ENCODE data around the gene MOGAT2. TPM values are rescaled to one million over a fixed set of nuclear protein-coding genes. Genes with fewer than 3 reads are reported as not detected.

Gene MOGAT2
- total RNA-seq, 2 experiments from 2014 or later, result not detected

DNA sequence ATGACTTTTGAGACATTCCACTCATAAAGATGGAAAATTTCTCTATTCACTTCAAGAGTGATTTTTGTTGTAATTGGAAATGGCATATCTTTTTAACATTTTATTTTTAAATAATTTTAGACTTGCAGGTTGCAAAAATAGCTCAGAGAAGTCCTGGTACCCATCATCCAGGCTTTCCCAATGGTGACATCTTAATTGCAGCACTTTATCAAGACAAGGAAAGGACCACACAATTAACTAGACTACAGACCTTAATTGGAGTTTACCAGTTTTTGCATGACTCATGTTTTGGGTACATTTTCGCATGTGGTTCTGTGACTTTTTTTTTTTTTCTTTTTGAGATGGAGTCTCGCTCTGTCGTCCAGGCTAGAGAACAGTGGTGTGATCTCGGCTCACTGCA lies 25.8 kb upstream of the MOGAT2 start:
- Mint-ChIP-seq H3K9me3 (peaks cover 1% of the 10 kb centered on the region), H3K4me1 (ENCODE audit: low read depth) (peaks cover 18% of the 10 kb centered on the region), H3K36me3 (ENCODE audit: low read depth) (no peaks in the 10 kb centered on the region), H3K27me3 (peaks cover 48% of the 10 kb centered on the region), H3K27ac (no peak overlapping the region), H3K4me3 (no peak overlapping the region)
- ChIA-PET CTCF (interaction anchor here (2.6 kb wide), 1 partner anchor 15 kb away, joined by 13 read pairs; no protein-coding TSS in a partner anchor), POLR2A (interaction anchor here (0.6 kb wide), 1 partner anchor 168 kb away, joined by 3 read pairs; no protein-coding TSS in a partner anchor)
- DNase-seq (no peak), ATAC-seq (no peak)
- intact Hi-C loops (cut with micrococcal nuclease), result no loop called here
- TF ChIP-seq, protein P1, sequence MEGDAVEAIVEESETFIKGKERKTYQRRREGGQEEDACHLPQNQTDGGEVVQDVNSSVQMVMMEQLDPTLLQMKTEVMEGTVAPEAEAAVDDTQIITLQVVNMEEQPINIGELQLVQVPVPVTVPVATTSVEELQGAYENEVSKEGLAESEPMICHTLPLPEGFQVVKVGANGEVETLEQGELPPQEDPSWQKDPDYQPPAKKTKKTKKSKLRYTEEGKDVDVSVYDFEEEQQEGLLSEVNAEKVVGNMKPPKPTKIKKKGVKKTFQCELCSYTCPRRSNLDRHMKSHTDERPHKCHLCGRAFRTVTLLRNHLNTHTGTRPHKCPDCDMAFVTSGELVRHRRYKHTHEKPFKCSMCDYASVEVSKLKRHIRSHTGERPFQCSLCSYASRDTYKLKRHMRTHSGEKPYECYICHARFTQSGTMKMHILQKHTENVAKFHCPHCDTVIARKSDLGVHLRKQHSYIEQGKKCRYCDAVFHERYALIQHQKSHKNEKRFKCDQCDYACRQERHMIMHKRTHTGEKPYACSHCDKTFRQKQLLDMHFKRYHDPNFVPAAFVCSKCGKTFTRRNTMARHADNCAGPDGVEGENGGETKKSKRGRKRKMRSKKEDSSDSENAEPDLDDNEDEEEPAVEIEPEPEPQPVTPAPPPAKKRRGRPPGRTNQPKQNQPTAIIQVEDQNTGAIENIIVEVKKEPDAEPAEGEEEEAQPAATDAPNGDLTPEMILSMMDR (IDR thresholded peaks at IDR 0.05), result no peak

DNA sequence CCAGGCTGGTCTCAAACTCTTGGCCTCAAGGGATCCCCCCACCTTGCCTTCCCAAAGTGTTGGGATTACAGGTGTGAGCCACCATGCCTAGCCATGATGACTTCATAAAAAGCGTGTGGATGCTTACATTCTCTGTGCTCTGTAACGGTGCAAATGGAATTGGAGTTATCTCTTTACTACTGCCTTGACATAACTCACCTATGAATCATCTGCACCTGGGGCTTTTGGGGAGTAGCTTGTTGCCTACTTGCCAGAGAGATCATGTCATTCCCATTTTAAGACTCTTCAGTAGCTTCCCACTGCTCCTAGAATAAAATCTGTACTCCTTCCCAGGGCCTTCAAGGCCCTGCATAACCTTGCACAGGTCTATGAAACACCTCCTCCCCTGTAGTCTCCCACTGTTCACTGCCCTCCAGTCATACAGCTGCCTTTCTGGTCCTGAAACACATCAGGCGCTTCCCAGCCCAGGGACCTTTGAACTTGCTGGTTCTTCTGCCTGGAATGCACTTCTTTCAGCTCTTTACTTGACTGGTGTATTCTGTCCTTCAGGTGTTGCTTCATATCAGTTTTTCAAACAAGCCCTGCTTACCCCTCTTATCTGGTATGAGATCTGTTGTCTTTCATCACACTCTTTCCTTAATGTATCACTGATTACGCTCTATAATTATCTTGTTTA lies 19.6 kb upstream of the MOGAT2 start:
- no peak for DNase-seq
- Mint-ChIP-seq H3K9me3 (no peaks in the 10 kb centered on the region), H3K4me1 (ENCODE audit: low read depth) (no peaks in the 10 kb centered on the region), H3K27me3 (peaks cover 39% of the 10 kb centered on the region), H3K36me3 (ENCODE audit: low read depth) (no peaks in the 10 kb centered on the region), H3K27ac (no peak overlapping the region), H3K4me3 (no peak overlapping the region)
- POLR2A ChIA-PET, result no interaction called here
- intact Hi-C loops (cut with micrococcal nuclease), result no loop called here
- TF ChIP-seq, protein P1 (IDR thresholded peaks at IDR 0.05), result no peak
- CTCF ChIA-PET, result interaction anchor here (3.7 kb wide), 1 partner anchor 9 kb away, joined by 16 read pairs; no protein-coding TSS in a partner anchor
- ATAC-seq, result no peak

DNA sequence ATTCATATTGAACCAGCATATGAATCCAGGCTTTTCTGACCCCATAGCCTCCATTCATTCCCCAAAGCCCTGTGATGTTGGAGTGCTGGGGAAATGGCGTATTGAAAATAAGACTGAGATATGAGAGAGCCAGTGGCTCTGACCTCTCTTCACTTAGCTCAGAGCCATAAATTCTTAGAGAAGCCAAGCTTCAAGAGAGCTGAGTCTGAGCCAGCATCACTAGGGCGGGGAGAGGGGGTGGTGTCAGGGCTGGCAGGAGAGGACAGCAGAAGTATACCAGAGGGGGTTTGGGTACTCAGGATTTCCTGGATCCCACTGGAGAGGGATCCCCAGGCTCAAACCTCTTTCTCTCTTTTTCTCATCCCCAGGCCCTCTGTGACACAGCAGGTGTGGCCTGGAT lies 16.7 kb upstream of the MOGAT2 start:
- no peak for DNase-seq

DNA sequence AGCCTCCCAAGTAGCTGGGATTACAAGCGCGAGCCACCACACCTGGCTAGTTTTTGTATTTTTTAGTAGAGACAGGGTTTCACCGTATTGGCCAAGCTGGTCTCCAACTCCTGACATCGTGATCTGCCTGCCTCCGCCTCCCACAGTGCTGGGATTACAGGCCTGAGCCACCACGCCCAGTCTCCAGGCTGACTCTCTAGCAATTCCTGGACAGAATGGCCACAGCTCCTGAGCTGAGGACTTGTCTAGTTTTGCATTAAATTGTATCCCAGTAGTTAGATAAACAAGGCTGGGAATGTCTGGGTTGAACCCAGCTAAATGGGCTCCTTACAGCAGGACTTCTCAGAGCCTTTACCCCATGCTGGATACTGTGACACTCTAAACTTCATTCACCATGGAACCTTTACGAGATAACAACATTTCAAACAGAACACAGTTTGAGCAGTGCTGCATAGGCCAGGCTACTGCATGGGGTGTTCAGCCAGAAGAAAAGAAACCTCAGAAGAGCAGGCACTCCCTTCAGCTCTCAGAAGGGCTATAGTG lies 13.9 kb upstream of the MOGAT2 start:
- Mint-ChIP-seq H3K27me3 (peaks cover 8% of the 10 kb centered on the region), H3K9me3 (no peaks in the 10 kb centered on the region), H3K27ac (no peak overlapping the region), H3K36me3 (ENCODE audit: low read depth) (no peaks in the 10 kb centered on the region), H3K4me3 (no peak overlapping the region), H3K4me1 (ENCODE audit: low read depth) (no peaks in the 10 kb centered on the region)
- TF ChIP-seq, protein P1 (IDR thresholded peaks at IDR 0.05), result no peak
- ChIA-PET POLR2A (no interaction called here), CTCF (interaction anchor here (0.7 kb wide), 1 partner anchor 56 kb away, joined by 3 read pairs; no protein-coding TSS in a partner anchor)
- ATAC-seq (no peak), DNase-seq (no peak)
- intact Hi-C loops (cut with micrococcal nuclease), result no loop called here

More for the DNA sequence above, 16.7 kb upstream of the MOGAT2 start:
- no peak for ATAC-seq
- H3K27me3 Mint-ChIP-seq, result peaks cover 24% of the 10 kb centered on the region
- H3K4me1 Mint-ChIP-seq (ENCODE audit: low read depth), result no peaks in the 10 kb centered on the region
- ChIA-PET POLR2A (no interaction called here), CTCF (interaction anchor here (0.9 kb wide), 1 partner anchor 22 kb away, joined by 5 read pairs; no protein-coding TSS in a partner anchor)
- H3K4me3 Mint-ChIP-seq, result no peak overlapping the region
- no peak overlapping the region for H3K27ac Mint-ChIP-seq
- TF ChIP-seq, protein P1 (IDR thresholded peaks at IDR 0.05), result no peak
- H3K36me3 Mint-ChIP-seq (ENCODE audit: low read depth), result no peaks in the 10 kb centered on the region
- intact Hi-C loops (cut with micrococcal nuclease), result no loop called here
- no peaks in the 10 kb centered on the region for H3K9me3 Mint-ChIP-seq

DNA sequence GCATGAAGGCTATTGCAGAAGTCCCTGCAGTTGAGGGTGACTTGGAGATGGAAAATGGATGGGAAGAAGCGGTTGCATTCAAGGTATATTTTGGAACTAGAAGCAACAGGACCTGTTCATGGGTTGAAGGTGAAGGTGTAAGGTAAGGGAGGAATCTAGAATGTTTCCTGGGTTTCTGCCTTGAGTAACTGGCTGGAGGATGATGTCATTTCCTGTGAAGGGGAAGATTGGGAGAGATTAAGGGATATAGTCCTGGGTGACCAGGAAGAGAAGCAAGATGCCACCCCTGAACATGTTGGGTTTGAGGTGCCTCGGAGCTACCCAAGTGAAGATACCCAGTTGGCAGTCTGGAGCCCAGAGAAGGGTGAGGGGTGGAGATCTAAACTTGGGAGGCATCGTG lies 12.1 kb upstream of the MOGAT2 start:
- POLR2A ChIA-PET, result interaction anchor here (0.6 kb wide), 1 partner anchor 245 kb away, joined by 3 read pairs; no protein-coding TSS in a partner anchor
- Mint-ChIP-seq H3K4me3 (no peak overlapping the region), H3K27ac (no peak overlapping the region), H3K4me1 (ENCODE audit: low read depth) (no peaks in the 10 kb centered on the region), H3K27me3 (peaks cover 2% of the 10 kb centered on the region), H3K36me3 (ENCODE audit: low read depth) (no peaks in the 10 kb centered on the region), H3K9me3 (no peaks in the 10 kb centered on the region)
- intact Hi-C loops (cut with micrococcal nuclease), result no loop called here
- DNase-seq, result no peak
- CTCF ChIA-PET, result interaction anchor here (0.6 to 3.1 kb wide), 54 partner anchors 8 to 806 kb away, joined by 3 to 16 read pairs (median 4); partner anchors contain the start of genes MAP6 and MOGAT2
- no peak for ATAC-seq
- TF ChIP-seq, protein P1 (IDR thresholded peaks at IDR 0.05), result no peak

Measured in activated CD8-positive, alpha-beta T cell treated with anti-CD3 and anti-CD28 coated beads for 36 hours (primary cell).